Measurements from ENCODE around the gene SLC35F1. TPM values are rescaled to one million over a fixed set of nuclear protein-coding genes. Genes with fewer than 3 reads are reported as not detected.

Gene SLC35F1
- total and polyA plus RNA-seq, 3 donors from 2014 or later = 1.4 to 1.8 (median 1.6) TPM

DNA sequence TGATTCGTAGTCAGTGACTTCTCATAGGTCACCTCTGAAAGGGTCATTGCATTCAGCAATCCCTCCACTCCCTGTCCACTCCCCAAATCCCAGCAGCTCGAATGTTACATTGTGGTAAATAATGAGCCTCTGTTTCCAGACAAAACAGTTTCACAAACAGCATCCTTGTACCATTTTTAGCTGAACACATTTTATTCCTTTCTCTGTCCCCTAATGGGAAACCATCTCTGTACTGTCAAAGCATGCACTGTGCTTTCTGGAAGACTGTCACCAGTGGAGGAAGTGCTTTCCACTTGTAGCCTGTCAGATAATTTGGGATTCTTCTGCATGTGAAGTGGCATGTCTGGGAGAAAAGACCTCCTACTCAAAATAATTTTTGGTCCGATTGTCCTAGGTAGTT is 82.0 kb downstream of the SLC35F1 start:
- Histone ChIP-seq H3K4me3 (no peak overlapping the region), H3K4me1 (no peaks in the 10 kb centered on the region), H3K27me3 (no peaks in the 10 kb centered on the region), H3K36me3 (ENCODE audit: low read depth, missing control alignments) (no peaks in the 10 kb centered on the region), H3K9me3 (no peaks in the 10 kb centered on the region), H3K27ac (no peak overlapping the region)
- TF ChIP-seq POLR2A (IDR thresholded peaks at IDR 0.05) (no peak), CTCF (IDR thresholded peaks at IDR 0.05) (no peak)
- intact Hi-C loops (cut with DNase I; ENCODE audit: low total_unique reads) = no loop called here
- DNase-seq = no peak
- WGBS, 2 donors = 55 to 66% methylated on average over 3 of the region's 3 CpGs

DNA sequence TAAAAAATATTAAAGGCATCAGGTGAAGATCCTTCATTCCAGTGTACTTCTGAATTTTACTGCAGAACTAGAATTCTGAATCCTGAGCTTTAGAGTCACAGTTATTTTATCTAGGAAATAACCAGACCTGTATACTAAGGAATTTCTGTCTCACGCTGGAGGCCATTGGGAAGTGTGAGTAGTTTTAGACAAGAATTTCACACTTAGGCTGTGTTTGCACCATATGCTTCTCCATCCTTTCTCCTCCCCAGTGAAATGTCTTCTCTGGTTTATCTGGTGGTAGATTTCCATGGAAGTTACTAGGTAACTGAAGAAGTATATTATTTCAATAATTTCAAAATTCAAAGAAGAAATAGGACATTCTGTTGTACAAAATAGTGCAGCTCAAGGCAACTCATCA is 83.1 kb downstream of the SLC35F1 start:
- TF ChIP-seq CTCF (IDR thresholded peaks at IDR 0.05) = no peak
- TF ChIP-seq POLR2A (IDR thresholded peaks at IDR 0.05) = no peak
- H3K4me3 ChIP-seq = no peak overlapping the region
- intact Hi-C loops (cut with DNase I; ENCODE audit: low total_unique reads) = no loop called here
- no peaks in the 10 kb centered on the region for H3K27me3 ChIP-seq
- no peaks in the 10 kb centered on the region for H3K9me3 ChIP-seq
- no peaks in the 10 kb centered on the region for H3K4me1 ChIP-seq
- no peak for DNase-seq
- no peak overlapping the region for H3K27ac ChIP-seq
- H3K36me3 ChIP-seq (ENCODE audit: low read depth, missing control alignments) = no peaks in the 10 kb centered on the region
- 45 to 57% methylated on average over 1 of the region's 1 CpG for WGBS, 2 donors

- Histone ChIP-seq H3K4me3 (no peak overlapping the region), H3K27me3 (no peaks in the 10 kb centered on the region), H3K36me3 (ENCODE audit: low read depth, missing control alignments) (no peaks in the 10 kb centered on the region), H3K4me1 (no peaks in the 10 kb centered on the region), H3K27ac (no peak overlapping the region), H3K9me3 (no peaks in the 10 kb centered on the region)
- WGBS, 2 donors = 55 to 86% methylated on average over 1 of the region's 1 CpG
- DNase-seq = no peak
- intact Hi-C loops (cut with DNase I; ENCODE audit: low total_unique reads) = no loop called here
- no peak for TF ChIP-seq CTCF (IDR thresholded peaks at IDR 0.05)
- TF ChIP-seq POLR2A (IDR thresholded peaks at IDR 0.05) = no peak
These were observed 85.8 kb downstream of the SLC35F1 start for GRCh38 chr6:117992856-117993255.

DNA sequence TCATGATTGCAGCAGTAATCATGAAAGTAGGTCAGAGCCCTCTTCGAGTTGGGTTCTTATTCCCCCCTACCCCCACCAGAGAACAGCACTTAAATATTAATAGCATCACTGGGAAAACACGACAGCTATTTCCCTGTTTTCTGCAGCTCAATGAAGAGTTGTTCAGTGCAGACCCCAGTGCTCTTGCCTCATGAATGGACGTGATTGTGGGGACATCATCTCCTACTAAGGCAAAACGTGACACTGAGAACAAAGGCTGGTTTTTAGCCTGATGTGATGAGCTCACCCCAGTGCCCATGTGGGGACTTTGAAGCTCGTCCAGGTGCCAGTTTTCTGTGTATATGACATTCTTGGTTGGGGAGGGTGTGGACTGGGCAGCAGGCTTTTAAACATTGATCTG is 105.9 kb downstream of the SLC35F1 start:
- no peak for TF ChIP-seq POLR2A (IDR thresholded peaks at IDR 0.05)
- no peak overlapping the region for H3K4me3 ChIP-seq
- H3K27me3 ChIP-seq = no peaks in the 10 kb centered on the region
- intact Hi-C loops (cut with DNase I; ENCODE audit: low total_unique reads) = no loop called here
- no peaks in the 10 kb centered on the region for H3K36me3 ChIP-seq (ENCODE audit: low read depth, missing control alignments)
- no peak for DNase-seq
- 62 to 70% methylated on average over 5 of the region's 5 CpGs for WGBS, 2 donors
- no peaks in the 10 kb centered on the region for H3K4me1 ChIP-seq
- no peak overlapping the region for H3K27ac ChIP-seq
- no peaks in the 10 kb centered on the region for H3K9me3 ChIP-seq

GRCh38 chr6:118016532-118016931 is 109.5 kb downstream of the SLC35F1 start:
- Histone ChIP-seq H3K4me3 (no peak overlapping the region), H3K36me3 (ENCODE audit: low read depth, missing control alignments) (no peaks in the 10 kb centered on the region), H3K27me3 (no peaks in the 10 kb centered on the region), H3K4me1 (no peaks in the 10 kb centered on the region), H3K9me3 (no peaks in the 10 kb centered on the region), H3K27ac (no peak overlapping the region)
- DNase-seq = no peak
- intact Hi-C loops (cut with DNase I; ENCODE audit: low total_unique reads) = no loop called here
- TF ChIP-seq CTCF (IDR thresholded peaks at IDR 0.05) (no peak), POLR2A (IDR thresholded peaks at IDR 0.05) (no peak)
- 86 to 93% methylated on average over 2 of the region's 2 CpGs for WGBS, 2 donors

Measured in testis (tissue), 3 donors.